ENCODE measurements around the gene TTC4.

DNA sequence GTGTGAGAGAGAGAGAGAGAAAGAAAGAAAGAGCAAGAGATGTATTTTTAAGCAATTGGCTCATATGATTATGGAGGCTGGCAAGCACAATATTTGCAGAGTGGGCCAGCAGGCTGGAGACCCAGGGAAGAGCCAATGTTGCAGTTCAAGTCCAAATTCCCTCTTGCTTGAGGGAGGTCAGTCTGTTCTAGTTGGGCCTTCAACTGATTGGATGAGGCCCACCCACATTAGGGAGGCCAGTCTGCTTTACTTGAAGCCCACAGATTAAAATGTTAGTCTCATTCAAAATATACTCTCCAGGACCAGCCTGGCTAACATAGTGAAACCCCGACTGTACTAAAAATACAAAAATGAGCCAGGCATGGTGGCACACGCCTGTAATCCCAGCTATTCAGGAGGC is 57.3 kb downstream of the TTC4 start:
- TF ChIP-seq, protein P1, sequence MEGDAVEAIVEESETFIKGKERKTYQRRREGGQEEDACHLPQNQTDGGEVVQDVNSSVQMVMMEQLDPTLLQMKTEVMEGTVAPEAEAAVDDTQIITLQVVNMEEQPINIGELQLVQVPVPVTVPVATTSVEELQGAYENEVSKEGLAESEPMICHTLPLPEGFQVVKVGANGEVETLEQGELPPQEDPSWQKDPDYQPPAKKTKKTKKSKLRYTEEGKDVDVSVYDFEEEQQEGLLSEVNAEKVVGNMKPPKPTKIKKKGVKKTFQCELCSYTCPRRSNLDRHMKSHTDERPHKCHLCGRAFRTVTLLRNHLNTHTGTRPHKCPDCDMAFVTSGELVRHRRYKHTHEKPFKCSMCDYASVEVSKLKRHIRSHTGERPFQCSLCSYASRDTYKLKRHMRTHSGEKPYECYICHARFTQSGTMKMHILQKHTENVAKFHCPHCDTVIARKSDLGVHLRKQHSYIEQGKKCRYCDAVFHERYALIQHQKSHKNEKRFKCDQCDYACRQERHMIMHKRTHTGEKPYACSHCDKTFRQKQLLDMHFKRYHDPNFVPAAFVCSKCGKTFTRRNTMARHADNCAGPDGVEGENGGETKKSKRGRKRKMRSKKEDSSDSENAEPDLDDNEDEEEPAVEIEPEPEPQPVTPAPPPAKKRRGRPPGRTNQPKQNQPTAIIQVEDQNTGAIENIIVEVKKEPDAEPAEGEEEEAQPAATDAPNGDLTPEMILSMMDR (conservative IDR thresholded peaks at IDR 0.05; ENCODE audit: low read depth, low read length), result no peak
- TF ChIP-seq EZH2 (IDR thresholded peaks at IDR 0.05; ENCODE audit: borderline replicate concordance, low read depth, low read length, poor library complexity, severe bottlenecking), result no peak
